GM12878 (cell line): Measurements from ENCODE around the gene TK2. TPM values are rescaled to one million over a fixed set of nuclear protein-coding genes. Genes with fewer than 3 reads are reported as not detected.

ENCODE experiments used
- ATAC-seq: fragments of 200-7000 bp; cut with Tn5 transposase; 3 replicates; pipeline ENCODE4 v1.9.1; 2020; ENCODE audit warnings: mild to moderate bottlenecking, moderate library complexity
- BruUV-seq: library from RNA; stranded (reverse); fragments of 400-500 nt; replicated peaks from 2 replicates; lab custom pipeline; 2021; lab: Mats Ljungman, UMichigan
- CTCF ChIA-PET: fragments of 300-600 bp; sonication (Branson Sonifier 250); formaldehyde crosslinking; extraction: SDS; loops from one replicate; lab custom pipeline; 2021; ENCODE audit warnings: inconsistent platforms; lab: Yijun Ruan, JAX
- POLR2A ChIA-PET: fragments of 350-600 bp; formaldehyde crosslinking; extraction: SDS; loops from one replicate; lab custom pipeline; 2021; ENCODE audit warnings: inconsistent platforms; lab: Charles Lee
- RAD21 ChIA-PET: fragments of 300-600 bp; sonication (Branson Sonifier 250); formaldehyde crosslinking; loops from one replicate; lab custom pipeline; 2023; ENCODE audit warnings: antibody characterized with exemption; ENCODE audit not compliant: unreplicated experiment; lab: Charles Lee
- SMC1A ChIA-PET: fragments of 300-600 bp; sonication (Branson Sonifier 250); formaldehyde crosslinking; loops from one replicate; lab custom pipeline; 2023; ENCODE audit not compliant: unreplicated experiment, uncharacterized antibody; lab: Charles Lee
- DNase-seq: peaks from one replicate; pipeline ENCODE4 v3.0.0-alpha.2; 2011; ENCODE audit warnings: low read depth, low spot score
- FAIRE-seq: peaks from 3 replicates; lab custom pipeline; 2011; peaks lifted over from hg19 to GRCh38; lab: Jason Lieb, UNC
- H2AFZ ChIP-seq: 2 replicates; pipeline ENCODE4 v1.6.0; 2011; ENCODE audit warnings: low read depth, low read length, control low read depth; ENCODE audit not compliant: control insufficient read depth
- H3K27ac ChIP-seq: 2 replicates; pipeline ENCODE4 v1.5.1; 2011; ENCODE audit warnings: control low read depth; ENCODE audit not compliant: control insufficient read depth, insufficient read depth
- H3K27me3 ChIP-seq, 2 experiments: replicated peaks in 1 of 2; 2 replicates each; pipeline versions ENCODE4 v1.6.0 to v1.6.1; 2011; ENCODE audit warnings: low read length in 1 of 2; ENCODE audit not compliant: control insufficient read depth in 2 of 2, insufficient read depth in 2 of 2
- H3K36me3 ChIP-seq, 2 experiments: 2 replicates each; pipeline ENCODE4 v1.5.1; 2011; ENCODE audit warnings: low read length in 1 of 2; ENCODE audit not compliant: control insufficient read depth in 2 of 2, insufficient read depth in 2 of 2
- H3K4me1 ChIP-seq: 2 replicates; pipeline ENCODE4 v1.6.1; 2011; ENCODE audit warnings: mild to moderate bottlenecking, low read length, moderate library complexity, mixed read lengths; ENCODE audit not compliant: control insufficient read depth, insufficient read depth
- H3K4me2 ChIP-seq: 2 replicates; pipeline ENCODE4 v1.6.0; 2011; ENCODE audit warnings: control low read depth; ENCODE audit not compliant: control insufficient read depth, insufficient read depth
- H3K4me3 ChIP-seq: fragments of 200-600 bp; sonication (generic); 2 replicates; pipeline ENCODE4 v1.5.1; 2016
- H3K79me2 ChIP-seq: 2 replicates; pipeline ENCODE4 v1.6.0; 2011; ENCODE audit warnings: low read length; ENCODE audit not compliant: control insufficient read depth, insufficient read depth
- H3K9ac ChIP-seq: 2 replicates; pipeline ENCODE4 v1.8.0; 2011; ENCODE audit warnings: low read length, control low read depth, mixed read lengths; ENCODE audit not compliant: control insufficient read depth, insufficient read depth
- H3K9me3 ChIP-seq: replicated peaks from 3 replicates; pipeline ENCODE4 v1.5.1; 2011; ENCODE audit warnings: mild to moderate bottlenecking, low read length; ENCODE audit not compliant: control insufficient read depth, insufficient read depth
- H4K20me1 ChIP-seq: 2 replicates; pipeline ENCODE4 v1.6.0; 2011; ENCODE audit not compliant: control insufficient read depth, insufficient read depth
- CREB1 ChIP-seq: IDR thresholded peaks from 2 replicates; pipeline ENCODE4 v1.6.1; 2012; ENCODE audit warnings: low read depth, mild to moderate bottlenecking, inconsistent platforms
- EP300 ChIP-seq, 2 experiments: fragments of 150-350 bp in 1 of 2; IDR thresholded peaks; 2 replicates each; pipeline ENCODE4 v1.6.1; 2011 to 2012; ENCODE audit warnings: low read depth in 2 of 2, low read length in 2 of 2, borderline replicate concordance in 1 of 2, improper control_type of control experiment in 1 of 2, inconsistent platforms in 1 of 2; ENCODE audit not compliant: control insufficient read depth in 1 of 2
- IKZF1 ChIP-seq: fragments of 450-650 bp; conservative IDR thresholded peaks from 2 replicates; pipeline ENCODE4 v1.6.1; 2017; ENCODE audit warnings: antibody characterized with exemption, mild to moderate bottlenecking
- MEF2B ChIP-seq: fragments of 450-650 bp; IDR thresholded peaks from 2 replicates; pipeline ENCODE4 v1.6.1; 2018; ENCODE audit warnings: mild to moderate bottlenecking, moderate library complexity; ENCODE audit not compliant: partially characterized antibody, poor library complexity, severe bottlenecking
- PRDM15 ChIP-seq: fragments of 450-650 bp; formaldehyde crosslinking; IDR thresholded peaks from 2 replicates; pipeline ENCODE4 v1.4.0; 2020; ENCODE audit warnings: mild to moderate bottlenecking, moderate library complexity
- STAT1 ChIP-seq: fragments of 450-650 bp; conservative IDR thresholded peaks from 2 replicates; pipeline ENCODE4 v1.6.1; 2014; ENCODE audit warnings: antibody characterized with exemption, mild to moderate bottlenecking
- TCF3 ChIP-seq: IDR thresholded peaks from 2 replicates; pipeline ENCODE4 v1.6.1; 2012; ENCODE audit warnings: low read depth, mild to moderate bottlenecking, low read length, borderline replicate concordance; ENCODE audit not compliant: insufficient read depth
- YY1 ChIP-seq: IDR thresholded peaks from 2 replicates; pipeline ENCODE4 v1.6.1; 2011; ENCODE audit warnings: low read depth, mild to moderate bottlenecking, low read length
- WGBS: methylation state at CpG from one replicate; pipeline ENCODE4 v1.1.6; 2016; ENCODE audit warnings: low lambda C conversion rate; ENCODE audit not compliant: insufficient replicate concordance, insufficient coverage; ENCODE audit errors: missing lambda C conversion rate; 5-methylcytosine and 5-hydroxymethylcytosine counted together
- in situ Hi-C: fragments of 300-500 bp; cut with MboI; formaldehyde crosslinking; loops from 9 replicates; pipeline ENCODE4 v1.14.3; 2018; ENCODE audit warnings: mixed read lengths
- intact Hi-C: fragments of 100-400 bp; cut with micrococcal nuclease; formaldehyde crosslinking; loops from one replicate; pipeline ENCODE4 v1.14.2; 2022; ENCODE audit not compliant: unreplicated experiment
- polyA plus RNA-seq, 11 experiments: library from polyadenylated mRNA; depleted of rRNA in 4 of 11; unstranded in 6 of 11; stranded (reverse) in 5 of 11; fragments of >200 nt; fragmentation: Nextera tagmentation in 4 of 11; fragmentation: Illumina TruSeq in 1 of 11; extraction: Ambion mirVana in 4 of 11; extraction: Trizol in 1 of 11; gene quantifications; 1 replicate in 1 of 11; 2 replicates in 10 of 11; pipeline versions ENCODE4 v1.2.1 to v1.2.3, GENCODE V29; 2011 to 2016; ENCODE audit warnings: inconsistent platforms in 2 of 11, missing spikeins in 2 of 11, low read depth in 1 of 11
- total RNA-seq, 4 experiments: library from RNA; depleted of rRNA in 3 of 4; stranded (reverse); fragments of >200 nt in 3 of 4; fragmentation: Illumina TruSeq in 1 of 4; extraction: Trizol in 1 of 4; gene quantifications; 2 replicates each; pipeline versions ENCODE4 v1.2.1 to v1.2.3, GENCODE V29; 2013 to 2021
- TF ChIP-seq, protein P1 (sequence below): fragments of 450-650 bp; IDR thresholded peaks from 2 replicates; pipeline ENCODE4 v1.6.1; 2017; ENCODE audit warnings: antibody characterized with exemption, mild to moderate bottlenecking, moderate library complexity

The TK2 gene
- total and polyA plus RNA-seq, 10 of the 15 experiments (the other 5 are each of a cell fraction or from before 2014, with no cell fraction given) = 1.3 to 12.4 (median 3.0) TPM

DNA sequence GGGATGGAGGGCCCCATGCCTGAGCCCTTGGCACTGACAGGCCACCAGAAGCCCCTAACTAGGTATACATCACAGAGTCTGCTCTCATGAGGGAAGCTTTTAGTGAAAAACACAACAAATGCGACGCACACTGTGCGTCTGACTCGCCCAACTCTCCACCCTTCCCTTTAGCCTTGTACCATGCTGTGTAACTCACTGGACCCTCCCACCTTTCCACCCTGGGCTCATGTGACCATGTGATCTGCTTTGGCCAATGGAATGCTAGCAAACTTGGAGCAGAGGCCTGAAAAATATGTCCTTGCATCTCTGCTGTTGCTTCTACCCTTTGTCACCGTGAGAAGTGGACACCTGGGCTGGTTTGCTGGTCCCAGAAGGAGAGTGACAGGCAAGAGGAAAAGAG is 21.6 kb downstream of the TK2 start:
- Histone ChIP-seq H2AFZ (no peak overlapping the region), H3K4me2 (no peak overlapping the region), H3K9ac (no peak overlapping the region), H3K4me1 (peaks cover 22% of the 10 kb centered on the region), H3K4me3 (no peak overlapping the region), H3K27ac (no peak overlapping the region), H3K27me3 (no peaks in the 10 kb centered on the region), H3K9me3 (no peaks in the 10 kb centered on the region), H3K79me2 (no peaks in the 10 kb centered on the region), H4K20me1 (no peaks in the 10 kb centered on the region), H3K36me3 (peaks cover 0 to 5% of the 10 kb centered on the region in 2 experiments; a peak in 1 of 4 replicates)
- ATAC-seq = no peak
- 83% methylated on average over 5 of the region's 5 CpGs for WGBS
- in situ Hi-C loops = loop anchor here (25.0 kb wide), 1 partner anchor 509 kb away; the partner anchor contains the start of gene CBFB
- TF ChIP-seq CREB1 = no peak
- TF ChIP-seq, protein P1, sequence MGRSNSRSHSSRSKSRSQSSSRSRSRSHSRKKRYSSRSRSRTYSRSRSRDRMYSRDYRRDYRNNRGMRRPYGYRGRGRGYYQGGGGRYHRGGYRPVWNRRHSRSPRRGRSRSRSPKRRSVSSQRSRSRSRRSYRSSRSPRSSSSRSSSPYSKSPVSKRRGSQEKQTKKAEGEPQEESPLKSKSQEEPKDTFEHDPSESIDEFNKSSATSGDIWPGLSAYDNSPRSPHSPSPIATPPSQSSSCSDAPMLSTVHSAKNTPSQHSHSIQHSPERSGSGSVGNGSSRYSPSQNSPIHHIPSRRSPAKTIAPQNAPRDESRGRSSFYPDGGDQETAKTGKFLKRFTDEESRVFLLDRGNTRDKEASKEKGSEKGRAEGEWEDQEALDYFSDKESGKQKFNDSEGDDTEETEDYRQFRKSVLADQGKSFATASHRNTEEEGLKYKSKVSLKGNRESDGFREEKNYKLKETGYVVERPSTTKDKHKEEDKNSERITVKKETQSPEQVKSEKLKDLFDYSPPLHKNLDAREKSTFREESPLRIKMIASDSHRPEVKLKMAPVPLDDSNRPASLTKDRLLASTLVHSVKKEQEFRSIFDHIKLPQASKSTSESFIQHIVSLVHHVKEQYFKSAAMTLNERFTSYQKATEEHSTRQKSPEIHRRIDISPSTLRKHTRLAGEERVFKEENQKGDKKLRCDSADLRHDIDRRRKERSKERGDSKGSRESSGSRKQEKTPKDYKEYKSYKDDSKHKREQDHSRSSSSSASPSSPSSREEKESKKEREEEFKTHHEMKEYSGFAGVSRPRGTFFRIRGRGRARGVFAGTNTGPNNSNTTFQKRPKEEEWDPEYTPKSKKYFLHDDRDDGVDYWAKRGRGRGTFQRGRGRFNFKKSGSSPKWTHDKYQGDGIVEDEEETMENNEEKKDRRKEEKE = no peak
- TF ChIP-seq EP300 (IDR thresholded peaks at IDR 0.05; ENCODE audit: borderline replicate concordance in 1 of 2, control insufficient read depth in 1 of 2, low read depth in 2 of 2, low read length in 2 of 2) = no peak
- no peak for TF ChIP-seq STAT1
- TF ChIP-seq TCF3 = no peak
- TF ChIP-seq YY1 = no peak
- TF ChIP-seq MEF2B = no peak
- no peak for TF ChIP-seq PRDM15 (CRISPR knock-in tag)
- no peak for TF ChIP-seq IKZF1
- BruUV-seq = no TSS peak
- DNase-seq = no peak
- intact Hi-C loops = no loop called here
- POLR2A ChIA-PET = no interaction called here
- SMC1A ChIA-PET = interaction anchor here (1.0 kb wide), 2 partner anchors 10 to 1734 kb away, joined by 3 read pairs; no protein-coding TSS in a partner anchor
- FAIRE-seq = no peak
- RAD21 ChIA-PET = no interaction called here
- CTCF ChIA-PET = no interaction called here
